ENCODE data around the gene RFC5.

DNA sequence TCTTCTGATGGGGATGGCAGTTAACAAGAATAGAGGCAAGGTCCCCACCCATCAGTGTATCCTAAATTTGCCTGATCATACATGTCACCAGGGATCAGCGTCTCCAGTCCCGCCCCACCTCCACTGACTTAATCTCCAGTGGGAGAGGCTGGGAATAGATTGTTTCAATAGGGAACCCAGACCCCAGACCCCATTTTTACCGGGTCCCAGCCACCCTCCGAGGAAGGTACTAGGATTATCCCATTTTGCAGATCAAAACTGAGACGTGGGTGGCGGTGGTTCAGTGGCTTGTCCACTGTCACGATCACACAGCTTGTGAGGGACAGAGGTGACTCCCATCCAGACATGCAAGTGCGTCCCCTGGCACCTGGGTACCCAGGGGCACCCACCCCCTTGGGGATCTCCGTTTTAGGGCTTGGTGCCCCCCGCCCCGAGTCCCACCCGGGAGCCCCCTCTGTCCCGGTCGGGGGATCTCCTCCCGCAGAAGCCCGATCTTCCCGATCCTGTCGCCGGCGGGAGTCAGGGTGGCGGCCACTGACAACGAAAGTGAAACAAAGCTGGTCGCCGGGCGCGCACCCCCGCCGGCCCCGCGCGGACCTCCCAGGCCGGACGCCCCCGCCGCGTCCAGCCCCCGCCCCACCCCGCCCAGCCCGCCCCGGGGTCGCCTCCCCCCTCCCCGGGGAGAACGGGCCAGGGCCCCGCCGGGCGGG, 44.0 kb downstream of the RFC5 start:
- TF ChIP-seq CTCF (IDR thresholded peaks at IDR 0.05) = no peak
- no peak for TF ChIP-seq EZH2 (IDR thresholded peaks at IDR 0.05)

Measured in neural progenitor cell (in vitro differentiated cells).